Endothelial cell of umbilical vein (primary cell): ENCODE measurements around the gene TAPBPL. TPM values are rescaled to one million over a fixed set of nuclear protein-coding genes. Genes with fewer than 3 reads are reported as not detected.
A peak's percentile ranks its signal among the peaks of the same experiment; 100 is the strongest.

Source experiments
- Bru-seq: library from RNA; stranded (reverse); fragments of 400-500 nt; gene quantifications from one replicate; lab custom pipeline; 2021; lab: Mats Ljungman, UMichigan
- BruChase-seq, 2 experiments: library from RNA; stranded (reverse); fragments of 400-500 nt; gene quantifications; one replicate each; lab custom pipeline; 2021; lab: Mats Ljungman, UMichigan
- BruUV-seq: library from RNA; stranded (reverse); fragments of 400-500 nt; replicated peaks from 2 replicates; lab custom pipeline; 2021; lab: Mats Ljungman, UMichigan
- CTCF ChIA-PET: fragments of 300-600, 350-600 bp; sonication (Branson Sonifier 250); formaldehyde crosslinking; loops from one replicate; lab custom pipeline; 2021; ENCODE audit warnings: antibody characterized with exemption, inconsistent platforms; lab: Charles Lee
- POLR2A ChIA-PET: fragments of 300-600, 350-600 bp; sonication (Branson Sonifier 250); formaldehyde crosslinking; loops from one replicate; lab custom pipeline; 2021; ENCODE audit warnings: antibody characterized with exemption, inconsistent platforms; lab: Charles Lee
- DNase-seq: peaks from one replicate; pipeline ENCODE4 v3.0.0-alpha.2; 2011; ENCODE audit warnings: low read depth, low spot score
- FAIRE-seq: peaks from 2 replicates; lab custom pipeline; 2011; peaks lifted over from hg19 to GRCh38; lab: Jason Lieb, UNC
- H2AFZ ChIP-seq: 2 replicates; pipeline ENCODE4 v1.6.0; 2012; ENCODE audit warnings: low read depth, low read length, control low read depth, inconsistent platforms
- H3K27ac ChIP-seq: 2 replicates; pipeline ENCODE4 v1.5.1; 2011; ENCODE audit warnings: low read depth, mild to moderate bottlenecking, control low read depth, low read length, moderate library complexity; ENCODE audit not compliant: insufficient read depth
- H3K27me3 ChIP-seq, 2 experiments: 2 replicates each; pipeline versions ENCODE4 v1.6.0 to v1.6.1; 2011; ENCODE audit warnings: low read length in 2 of 2, mixed read lengths in 1 of 2; ENCODE audit not compliant: control insufficient read depth in 2 of 2, insufficient read depth in 2 of 2
- H3K36me3 ChIP-seq, 2 experiments: 2 replicates in 1 of 2; 3 replicates in 1 of 2; pipeline ENCODE4 v1.5.1; 2011; ENCODE audit warnings: low read length in 2 of 2, mild to moderate bottlenecking in 1 of 2, moderate library complexity in 1 of 2; ENCODE audit not compliant: control insufficient read depth in 2 of 2, insufficient read depth in 2 of 2; ENCODE audit errors: extremely low read depth in 1 of 2
- H3K4me1 ChIP-seq: 3 replicates; pipeline ENCODE4 v1.5.1; 2011; ENCODE audit warnings: mild to moderate bottlenecking, low read length; ENCODE audit not compliant: control insufficient read depth, insufficient read depth; ENCODE audit errors: extremely low read depth
- H3K4me2 ChIP-seq: 2 replicates; pipeline ENCODE4 v1.6.1; 2011; ENCODE audit warnings: low read length, control low read depth, mixed read lengths; ENCODE audit not compliant: insufficient read depth
- H3K4me3 ChIP-seq, 3 experiments: fragments of 200-600 bp in 1 of 3; sonication (generic), shearing (Covaris generic) in 1 of 3; replicated peaks in 1 of 3; 2 replicates each; pipeline ENCODE4 v1.5.1; 2011 to 2016; ENCODE audit warnings: control low read depth in 3 of 3, low read length in 3 of 3, mild to moderate bottlenecking in 2 of 3, inconsistent platforms in 1 of 3, low read depth in 1 of 3, moderate library complexity in 1 of 3; ENCODE audit not compliant: insufficient read depth in 1 of 3
- H3K79me2 ChIP-seq: 2 replicates; pipeline ENCODE4 v1.6.0; 2012; ENCODE audit warnings: low read length, inconsistent platforms; ENCODE audit not compliant: control insufficient read depth, insufficient read depth
- H3K9ac ChIP-seq: replicated peaks from 2 replicates; pipeline ENCODE3; 2011; ENCODE audit warnings: low read length, control low read depth; ENCODE audit not compliant: insufficient read depth; ENCODE audit errors: extremely low read depth
- H3K9me1 ChIP-seq: replicated peaks from 3 replicates; pipeline ENCODE4 v1.6.0; 2011; ENCODE audit warnings: mild to moderate bottlenecking, low read length; ENCODE audit not compliant: control insufficient read depth, insufficient read depth; ENCODE audit errors: extremely low read depth
- H3K9me3 ChIP-seq: replicated peaks from 2 replicates; pipeline ENCODE4 v1.5.1; 2012; ENCODE audit warnings: low read length, inconsistent platforms; ENCODE audit not compliant: control insufficient read depth, insufficient read depth
- H4K20me1 ChIP-seq: replicated peaks from 2 replicates; pipeline ENCODE3; 2011; ENCODE audit warnings: mild to moderate bottlenecking, low read length; ENCODE audit not compliant: control insufficient read depth, insufficient read depth; ENCODE audit errors: extremely low read depth
- GATA2 ChIP-seq: IDR thresholded peaks from 2 replicates; pipeline ENCODE4 v1.7.0; 2011; ENCODE audit warnings: low read depth, mild to moderate bottlenecking, moderate library complexity, mixed read lengths, low read length; ENCODE audit not compliant: insufficient read length, insufficient read depth
- POLR2A ChIP-seq: IDR thresholded peaks from 2 replicates; pipeline ENCODE4 v1.6.1; 2012; ENCODE audit warnings: low read depth, mild to moderate bottlenecking, control low read depth, low read length
- POLR2AphosphoS5 ChIP-seq: IDR thresholded peaks from 2 replicates; pipeline ENCODE4 v1.6.1; 2012; ENCODE audit warnings: low read depth, mild to moderate bottlenecking, control low read depth, low read length, moderate library complexity; ENCODE audit not compliant: insufficient read depth
- dilution Hi-C: fragments of 300-500 bp; cut with MboI; formaldehyde crosslinking; loops from one replicate; pipeline ENCODE4 v1.15.0; 2019; ENCODE audit warnings: low sequenced_read_pairs; ENCODE audit not compliant: extremely low pct_ligation_motif_present
- intact Hi-C: fragments of 100-400 bp; cut with micrococcal nuclease; formaldehyde crosslinking; loops from one replicate; pipeline ENCODE4 v1.10.0; 2022
- long read RNA-seq: library from polyadenylated mRNA; stranded (forward); transcript quantifications from one replicate; pipeline ENCODE4 v2.0.0, GENCODE V29; 2021
- polyA minus RNA-seq, 3 experiments: library from RNA; depleted of rRNA, polyadenylated mRNA; stranded (reverse); fragments of >200 nt; gene quantifications; 1 replicate in 1 of 3; 2 replicates in 2 of 3; pipeline ENCODE4 v1.2.3, GENCODE V29; 2011
- polyA plus RNA-seq, 4 experiments: library from polyadenylated mRNA; depleted of rRNA in 3 of 4; stranded (reverse) in 3 of 4; unstranded in 1 of 4; fragments of >200 nt; gene quantifications; 2 replicates each; pipeline versions ENCODE4 v1.2.1 to v1.2.3, GENCODE V29; 2011 to 2012; ENCODE audit warnings: missing spikeins in 1 of 4
- total RNA-seq: library from RNA; stranded (reverse); gene quantifications from 2 replicates; pipeline ENCODE4 v1.2.3, GENCODE V29; 2021
- TF ChIP-seq, protein P1 (sequence below): IDR thresholded peaks from 2 replicates; pipeline ENCODE4 v1.6.1; 2011; ENCODE audit not compliant: insufficient read depth, insufficient read length

The TAPBPL gene, protein sequence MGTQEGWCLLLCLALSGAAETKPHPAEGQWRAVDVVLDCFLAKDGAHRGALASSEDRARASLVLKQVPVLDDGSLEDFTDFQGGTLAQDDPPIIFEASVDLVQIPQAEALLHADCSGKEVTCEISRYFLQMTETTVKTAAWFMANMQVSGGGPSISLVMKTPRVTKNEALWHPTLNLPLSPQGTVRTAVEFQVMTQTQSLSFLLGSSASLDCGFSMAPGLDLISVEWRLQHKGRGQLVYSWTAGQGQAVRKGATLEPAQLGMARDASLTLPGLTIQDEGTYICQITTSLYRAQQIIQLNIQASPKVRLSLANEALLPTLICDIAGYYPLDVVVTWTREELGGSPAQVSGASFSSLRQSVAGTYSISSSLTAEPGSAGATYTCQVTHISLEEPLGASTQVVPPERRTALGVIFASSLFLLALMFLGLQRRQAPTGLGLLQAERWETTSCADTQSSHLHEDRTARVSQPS
- total RNA-seq, result 9.9 and 11.7 TPM in 2 replicates
- polyA plus RNA-seq, result 28.6 and 33.6 TPM in 2 replicates
- 18.1 and 19.6 TPM in 2 replicates for polyA plus RNA-seq (2011; cell fraction: cytosol; rRNA removed)
- polyA plus RNA-seq (2011; cell fraction: nucleus; rRNA removed), result 22.4 and 24.3 TPM in 2 replicates
- 5.8 and 7.5 TPM in 2 replicates for polyA plus RNA-seq (2012)
- 15.6 and 19.7 TPM in 2 replicates for polyA minus RNA-seq
- not detected for polyA minus RNA-seq (2011; cell fraction: cytosol; rRNA and poly(A)+ RNA removed)
- polyA minus RNA-seq (2011; cell fraction: nucleus; rRNA and poly(A)+ RNA removed), result 8.0 and 8.7 TPM in 2 replicates
- Bru-seq, nascent RNA, result percentile 54 among the genes with signal in this experiment
- percentile 41 among the genes with signal in this experiment for BruChase-seq, experiment 1, labeled RNA remaining after a 6-hour chase
- percentile 44 among the genes with signal in this experiment for BruChase-seq, experiment 2, labeled RNA remaining after a 2-hour chase
- long read RNA-seq, transcript TAPBPL-201 (7 exons, 1,741 nt), result major isoform, 17 of 28 reads
- long read RNA-seq, partial matches to known transcripts, result 1 of 28 reads
- long read RNA-seq, other reads (novel, unspliced or antisense), result 9 of 28 reads

DNA sequence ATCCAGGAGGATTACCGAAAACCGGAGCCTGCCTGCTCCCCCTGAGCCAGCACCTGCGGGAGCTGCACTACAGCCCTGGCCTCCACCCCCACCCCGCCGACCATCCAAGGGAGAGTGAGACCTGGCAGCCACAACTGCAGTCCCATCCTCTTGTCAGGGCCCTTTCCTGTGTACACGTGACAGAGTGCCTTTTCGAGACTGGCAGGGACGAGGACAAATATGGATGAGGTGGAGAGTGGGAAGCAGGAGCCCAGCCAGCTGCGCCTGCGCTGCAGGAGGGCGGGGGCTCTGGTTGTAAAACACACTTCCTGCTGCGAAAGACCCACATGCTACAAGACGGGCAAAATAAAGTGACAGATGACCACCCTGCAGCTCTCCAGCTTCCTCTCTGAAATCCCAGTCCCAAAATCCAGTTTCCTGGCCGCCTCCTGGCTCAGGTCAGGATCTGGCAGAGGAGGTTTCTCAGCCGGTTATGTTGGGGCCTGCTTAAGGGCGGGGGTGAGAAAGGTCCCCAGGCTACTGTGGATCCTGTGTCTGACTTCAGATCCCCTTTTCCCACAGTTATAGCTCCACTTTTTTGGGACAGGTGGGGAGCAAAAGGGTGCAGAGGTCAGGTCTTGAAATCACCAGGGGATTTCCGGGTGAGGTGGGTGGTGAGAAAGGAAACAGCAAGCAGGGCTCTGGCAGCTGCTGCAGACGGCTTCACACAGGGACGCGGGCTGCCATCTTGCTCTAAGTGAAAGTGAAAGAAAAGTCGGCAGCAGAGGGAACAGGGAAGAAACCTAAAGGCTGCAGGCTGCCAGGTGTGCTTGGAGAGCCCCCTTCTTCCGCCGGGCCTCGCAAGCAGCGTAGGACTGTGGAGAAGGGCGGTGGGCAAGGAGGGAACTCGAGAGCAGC is at the start of gene TAPBPL:
TAPBPL (plus strand) TSS at position 695 of the 897 bp plus-strand sequence. CDS start 207 bp downstream, outside the sequence.
- H3K9ac ChIP-seq, result peak within 1 kb of the TSS; percentile 49
- no peaks in the 10 kb centered on the region for H3K79me2 ChIP-seq
- POLR2A ChIA-PET, result interaction anchor here (0.6 to 1.2 kb wide), 4 partner anchors 14 to 634 kb away, joined by 3 to 5 read pairs (median 5); partner anchors contain the start of gene VAMP1
- peak within 1 kb of the TSS; percentile 6 to 51 (median 31) for H3K4me3 ChIP-seq
- intact Hi-C loops (loop anchor here (1.0 kb wide), 3 partner anchors 21 to 128 kb away; partner anchors contain the start of gene LTBR), dilution Hi-C loops (no loop called here)
- H3K9me1 ChIP-seq, result no peaks in the 10 kb centered on the region
- H3K9me3 ChIP-seq, result no peaks in the 10 kb centered on the region
- CTCF ChIA-PET, result interaction anchor here (0.7 to 3.0 kb wide), 7 partner anchors 8 to 154 kb away, joined by 3 to 25 read pairs (median 5); no protein-coding TSS in a partner anchor
- peak within 1 kb of the TSS; percentile 79 for H2AFZ ChIP-seq
- TF ChIP-seq POLR2A (peak; percentile 41), GATA2 (no peak), POLR2AphosphoS5 (peak; percentile 57)
- TF ChIP-seq, protein P1, sequence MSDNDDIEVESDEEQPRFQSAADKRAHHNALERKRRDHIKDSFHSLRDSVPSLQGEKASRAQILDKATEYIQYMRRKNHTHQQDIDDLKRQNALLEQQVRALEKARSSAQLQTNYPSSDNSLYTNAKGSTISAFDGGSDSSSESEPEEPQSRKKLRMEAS, result peak; percentile 46
- H4K20me1 ChIP-seq, result no peaks in the 10 kb centered on the region
- peak; percentile 89 for DNase-seq
- BruUV-seq, result no TSS peak
- H3K27ac ChIP-seq, result peak within 1 kb of the TSS; percentile 62
- peaks cover 27% of the 10 kb centered on the region for H3K4me1 ChIP-seq
- FAIRE-seq, result peak; percentile 96
- H3K27me3 ChIP-seq, result no peaks in the 10 kb centered on the region
- no peaks in the 10 kb centered on the region for H3K36me3 ChIP-seq
- peak within 1 kb of the TSS; percentile 62 for H3K4me2 ChIP-seq
